ENCODE measurements around the gene PRPSAP2.
"Not testable (repeated sequence)": the region's sequence is repeated elsewhere in the genome, so short reads cannot be mapped to it uniquely, and the experiment has no call there.

The PRPSAP2 gene

GRCh38 chr17:18857864-18858566, at the start of gene PRPSAP2:
Gene PRPSAP2, plus strand, starts transcription at chr17:18858131. Its CDS starts 7,703 bp downstream, at chr17:18865834.
- DNase-seq: peak; percentile 86 to 91

GRCh38 chr17:18815924-18816323, 42.0 kb upstream of the PRPSAP2 start:
- not testable (repeated sequence) for DNase-seq

- DNase-seq: peak; percentile 61 to 81
These were observed 41.2 kb upstream of the PRPSAP2 start for GRCh38 chr17:18816489-18817371.

- DNase-seq: peak in 1 of 2 donors; percentile 0
These were observed 36.5 kb upstream of the PRPSAP2 start for GRCh38 chr17:18821430-18821829.

GRCh38 chr17:18827613-18828012, 30.3 kb upstream of the PRPSAP2 start:
- not testable (repeated sequence) for DNase-seq

- no peak for DNase-seq
These were observed 9.4 kb upstream of the PRPSAP2 start for GRCh38 chr17:18848501-18848900.

GRCh38 chr17:18850679-18851078, 7.3 kb upstream of the PRPSAP2 start:
- no peak for DNase-seq

GRCh38 chr17:18851201-18851600, 6.7 kb upstream of the PRPSAP2 start:
- DNase-seq: no peak

- no peak for DNase-seq
These were observed 3.0 kb upstream of the PRPSAP2 start for GRCh38 chr17:18854956-18855355.

GRCh38 chr17:18855831-18856569, 1.9 kb upstream of the PRPSAP2 start:
- DNase-seq: peak; percentile 86 to 90

GRCh38 chr17:18856570-18856915, 1.4 kb upstream of the PRPSAP2 start:
- DNase-seq: no peak

- no peak for DNase-seq
These were observed 775 bp downstream of the PRPSAP2 start for GRCh38 chr17:18858567-18859245.

GRCh38 chr17:18859256-18859655, 1.3 kb downstream of the PRPSAP2 start:
- DNase-seq: peak; percentile 18 to 55

GRCh38 chr17:18860161-18860972, 2.4 kb downstream of the PRPSAP2 start:
- peak; percentile 14 to 16 for DNase-seq

GRCh38 chr17:18862011-18862410, 4.1 kb downstream of the PRPSAP2 start:
- DNase-seq: no peak

GRCh38 chr17:18864996-18865395, 7.1 kb downstream of the PRPSAP2 start:
- not testable (repeated sequence) for DNase-seq

GRCh38 chr17:18866866-18867813, 9.2 kb downstream of the PRPSAP2 start:
- no peak for DNase-seq

- DNase-seq: no peak
These were observed 19.2 kb downstream of the PRPSAP2 start for GRCh38 chr17:18877104-18877645.

GRCh38 chr17:18888766-18889290, 30.9 kb downstream of the PRPSAP2 start:
- no peak for DNase-seq

GRCh38 chr17:18889658-18890057, 31.7 kb downstream of the PRPSAP2 start:
- DNase-seq: no peak
